BLaER1 (cell line): ENCODE measurements around the gene PLCG2.
"Not testable (repeated sequence)": the region's sequence is repeated elsewhere in the genome, so short reads cannot be mapped to it uniquely, and the experiment has no call there.

ENCODE experiments used
- H3K27ac ChIP-seq: shearing (Covaris generic); formaldehyde crosslinking; 2 replicates; pipeline ENCODE4 v1.8.1; 2022
- H3K27me3 ChIP-seq: shearing (Covaris generic); formaldehyde crosslinking; 2 replicates; pipeline ENCODE4 v1.8.1; 2022
- H3K36me3 ChIP-seq: shearing (Covaris generic); formaldehyde crosslinking; 2 replicates; pipeline ENCODE4 v1.8.1; 2022
- H3K4me1 ChIP-seq: shearing (Covaris generic); formaldehyde crosslinking; 2 replicates; pipeline ENCODE4 v1.8.1; 2022
- H3K4me2 ChIP-seq: shearing (Covaris generic); formaldehyde crosslinking; 2 replicates; pipeline ENCODE4 v1.8.1; 2022
- H3K4me3 ChIP-seq: shearing (Covaris generic); formaldehyde crosslinking; 2 replicates; pipeline ENCODE4 v1.8.1; 2022
- H3K9ac ChIP-seq: shearing (Covaris generic); formaldehyde crosslinking; 2 replicates; pipeline ENCODE4 v1.8.1; 2022
- H3K9me3 ChIP-seq: shearing (Covaris generic); formaldehyde crosslinking; 2 replicates; pipeline ENCODE4 v1.8.1; 2022
- H4K20me1 ChIP-seq: shearing (Covaris generic); formaldehyde crosslinking; 2 replicates; pipeline ENCODE4 v1.8.1; 2022
- Cebpa-rat ChIP-seq: shearing (Covaris generic); IDR thresholded peaks from 2 replicates; pipeline ENCODE4 v1.8.1; 2022

The PLCG2 gene

DNA sequence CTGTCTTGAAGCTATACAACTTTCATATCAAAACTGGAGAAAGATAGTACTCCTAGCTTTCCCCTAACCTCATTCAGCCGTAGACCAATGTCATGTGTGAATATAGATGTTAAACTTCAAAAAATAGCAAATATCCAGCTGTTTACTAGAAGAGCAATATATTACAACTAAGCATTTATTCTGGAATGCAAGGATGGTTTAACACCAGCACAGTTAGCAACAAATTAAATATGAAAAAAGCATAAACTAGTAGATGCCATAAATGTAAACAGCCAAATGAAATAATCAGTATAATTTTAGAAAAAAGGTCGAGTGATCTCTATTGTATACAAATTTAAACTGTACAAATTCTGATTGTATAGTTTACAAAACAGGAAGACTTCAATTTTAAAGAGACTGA, 172.5 kb downstream of the PLCG2 start:
- no peaks in the 10 kb centered on the region for H4K20me1 ChIP-seq
- H3K27ac ChIP-seq: no peak overlapping the region
- H3K4me2 ChIP-seq: no peak overlapping the region
- H3K9me3 ChIP-seq: peaks cover 10% of the 10 kb centered on the region
- no peaks in the 10 kb centered on the region for H3K27me3 ChIP-seq
- no peak overlapping the region for H3K4me3 ChIP-seq
- peaks cover 73% of the 10 kb centered on the region for H3K36me3 ChIP-seq
- no peak for TF ChIP-seq Cebpa-rat
- no peaks in the 10 kb centered on the region for H3K4me1 ChIP-seq
- no peak overlapping the region for H3K9ac ChIP-seq

- no peaks in the 10 kb centered on the region for H3K4me1 ChIP-seq
- 0 out of 2 replicates have a peak, but pooled peaks have one; percentile 36 for TF ChIP-seq Cebpa-rat
- no peak overlapping the region for H3K4me2 ChIP-seq
- no peaks in the 10 kb centered on the region for H3K27me3 ChIP-seq
- H3K36me3 ChIP-seq: peaks cover 76% of the 10 kb centered on the region
- H4K20me1 ChIP-seq: no peaks in the 10 kb centered on the region
- no peak overlapping the region for H3K27ac ChIP-seq
- no peak overlapping the region for H3K9ac ChIP-seq
- peaks cover 3% of the 10 kb centered on the region for H3K9me3 ChIP-seq
- no peak overlapping the region for H3K4me3 ChIP-seq
Measured at GRCh38 chr16:81956213-81956948, 177.3 kb downstream of the PLCG2 start.

GRCh38 chr16:81964808-81965207, 185.7 kb downstream of the PLCG2 start:
- Histone ChIP-seq H3K4me3 (no peak overlapping the region), H3K27ac (no peak overlapping the region), H3K4me2 (no peak overlapping the region), H3K36me3 (peaks cover 4% of the 10 kb centered on the region), H3K27me3 (no peaks in the 10 kb centered on the region), H3K9me3 (no peaks in the 10 kb centered on the region), H3K4me1 (no peaks in the 10 kb centered on the region), H4K20me1 (no peaks in the 10 kb centered on the region), H3K9ac (no peak overlapping the region)
- TF ChIP-seq Cebpa-rat: no peak

DNA sequence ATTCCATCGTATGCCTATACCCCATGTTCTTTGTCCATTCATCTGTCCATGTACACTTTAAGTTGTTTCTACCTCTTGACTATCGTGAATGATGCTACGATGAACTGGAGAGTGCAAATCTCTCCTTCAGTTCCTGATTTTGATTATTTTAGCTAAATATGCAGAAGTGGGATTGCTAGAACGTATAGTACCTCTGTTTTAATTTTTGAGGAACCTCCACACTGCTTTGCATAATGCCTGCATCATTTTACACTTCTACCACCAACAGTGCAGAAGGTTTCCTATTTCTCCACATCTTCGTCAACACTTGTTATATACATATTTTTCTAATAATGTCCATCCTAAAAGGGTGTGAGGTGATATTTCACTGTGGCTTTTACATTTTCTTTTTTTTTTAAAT, 188.3 kb downstream of the PLCG2 start:
- H3K9me3 ChIP-seq: peaks cover 8% of the 10 kb centered on the region
- no peaks in the 10 kb centered on the region for H4K20me1 ChIP-seq
- H3K36me3 ChIP-seq: no peaks in the 10 kb centered on the region
- H3K4me2 ChIP-seq: no peak overlapping the region
- H3K27ac ChIP-seq: no peak overlapping the region
- H3K9ac ChIP-seq: no peak overlapping the region
- H3K4me1 ChIP-seq: no peaks in the 10 kb centered on the region
- no peak overlapping the region for H3K4me3 ChIP-seq
- TF ChIP-seq Cebpa-rat: no peak
- no peaks in the 10 kb centered on the region for H3K27me3 ChIP-seq

DNA sequence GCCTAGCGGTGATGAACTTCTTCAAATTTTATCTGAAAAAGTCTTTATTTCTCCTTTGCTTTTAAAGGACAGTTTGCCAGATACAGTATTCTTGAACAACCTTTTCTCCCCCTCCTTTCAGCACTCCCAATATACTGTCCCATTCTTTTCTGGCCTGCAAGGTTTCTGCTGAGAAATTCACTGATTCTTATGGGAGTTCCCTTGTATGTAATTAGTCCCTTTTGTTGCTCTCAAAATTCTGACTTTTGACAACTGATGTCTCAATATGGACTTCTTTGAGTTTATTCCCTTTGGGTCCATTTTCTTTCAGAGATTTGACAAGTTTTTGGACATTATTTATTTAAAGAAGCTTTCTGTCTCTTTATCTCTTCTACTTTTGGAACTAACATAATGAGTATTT, 192.8 kb downstream of the PLCG2 start:
- Histone ChIP-seq H3K27ac (no peak overlapping the region), H3K4me1 (no peaks in the 10 kb centered on the region), H3K9ac (no peak overlapping the region), H3K27me3 (no peaks in the 10 kb centered on the region), H3K4me3 (no peak overlapping the region), H3K9me3 (peaks cover 22% of the 10 kb centered on the region), H4K20me1 (no peaks in the 10 kb centered on the region), H3K4me2 (no peak overlapping the region), H3K36me3 (no peaks in the 10 kb centered on the region)
- TF ChIP-seq Cebpa-rat: no peak

DNA sequence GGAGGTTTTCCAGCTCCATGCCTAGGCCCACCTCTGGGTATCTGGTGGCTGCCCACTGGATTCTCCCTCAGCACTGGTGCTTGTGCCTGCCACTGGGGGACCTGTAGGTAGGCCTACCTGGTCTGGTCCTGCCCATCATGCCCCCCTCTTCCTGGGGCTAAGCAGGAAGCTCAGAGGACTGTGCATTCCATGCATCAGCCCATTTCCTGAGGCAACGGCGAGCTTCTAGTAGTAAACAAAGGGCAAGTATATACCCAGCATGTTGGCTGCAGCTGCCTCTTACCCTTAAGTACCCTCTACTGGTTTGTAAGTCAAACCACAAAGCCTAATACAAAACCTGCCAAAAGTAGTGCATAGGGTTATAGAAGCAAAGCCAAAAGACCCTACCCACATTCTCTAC, 194.6 kb downstream of the PLCG2 start:
- peaks cover 26% of the 10 kb centered on the region for H3K9me3 ChIP-seq
- H3K4me1 ChIP-seq: no peaks in the 10 kb centered on the region
- no peak overlapping the region for H3K4me3 ChIP-seq
- TF ChIP-seq Cebpa-rat: no peak
- H4K20me1 ChIP-seq: no peaks in the 10 kb centered on the region
- H3K27ac ChIP-seq: no peak overlapping the region
- H3K36me3 ChIP-seq: no peaks in the 10 kb centered on the region
- no peak overlapping the region for H3K9ac ChIP-seq
- H3K4me2 ChIP-seq: no peak overlapping the region
- H3K27me3 ChIP-seq: no peaks in the 10 kb centered on the region

GRCh38 chr16:81975637-81976036, 196.5 kb downstream of the PLCG2 start:
- H3K9me3 ChIP-seq: peaks cover 26% of the 10 kb centered on the region
- no peak overlapping the region for H3K4me3 ChIP-seq
- no peaks in the 10 kb centered on the region for H3K36me3 ChIP-seq
- H3K27me3 ChIP-seq: no peaks in the 10 kb centered on the region
- no peak overlapping the region for H3K27ac ChIP-seq
- TF ChIP-seq Cebpa-rat: no peak
- H3K9ac ChIP-seq: no peak overlapping the region
- H4K20me1 ChIP-seq: no peaks in the 10 kb centered on the region
- no peak overlapping the region for H3K4me2 ChIP-seq
- H3K4me1 ChIP-seq: no peaks in the 10 kb centered on the region

DNA sequence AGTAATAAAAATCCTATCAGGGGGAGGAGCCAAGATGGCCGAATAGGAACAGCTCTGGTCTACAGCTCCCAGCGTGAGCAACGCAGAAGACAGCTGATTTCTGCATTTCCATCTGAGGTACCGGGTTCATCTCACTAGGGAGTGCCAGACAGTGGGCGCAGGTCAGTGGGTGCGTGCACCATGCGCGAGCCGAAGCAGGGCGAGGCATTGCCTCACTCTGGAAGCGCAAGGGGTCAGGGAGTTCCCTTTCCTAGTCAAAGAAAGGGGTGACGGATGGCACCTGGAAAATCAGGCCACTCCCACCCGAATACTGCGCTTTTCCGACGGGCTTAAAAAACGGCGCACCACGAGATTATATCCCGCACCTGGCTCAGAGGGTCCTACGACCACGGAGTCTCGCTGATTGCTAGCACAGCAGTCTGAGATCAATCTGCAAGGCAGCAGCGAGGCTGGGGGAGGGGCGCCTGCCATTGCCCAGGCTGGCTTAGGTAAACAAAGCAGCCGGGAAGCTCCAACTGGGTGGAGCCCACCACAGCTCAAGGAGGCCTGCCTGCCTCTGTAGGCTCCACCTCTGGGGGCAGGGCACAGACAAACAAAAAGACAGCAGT, 198.3 kb downstream of the PLCG2 start:
- H3K4me2 ChIP-seq, H3K4me1 ChIP-seq, H3K9ac ChIP-seq, H4K20me1 ChIP-seq, H3K27ac ChIP-seq, H3K27me3 ChIP-seq, H3K36me3 ChIP-seq, H3K4me3 ChIP-seq: not testable (repeated sequence)
- H3K9me3 ChIP-seq: peaks cover 17% of the 10 kb centered on the region

- no peaks in the 10 kb centered on the region for H3K36me3 ChIP-seq
- no peak overlapping the region for H3K27ac ChIP-seq
- H4K20me1 ChIP-seq: no peaks in the 10 kb centered on the region
- H3K9me3 ChIP-seq: no peaks in the 10 kb centered on the region
- no peak overlapping the region for H3K9ac ChIP-seq
- no peaks in the 10 kb centered on the region for H3K4me1 ChIP-seq
- no peak overlapping the region for H3K4me3 ChIP-seq
- TF ChIP-seq Cebpa-rat: no peak
- H3K27me3 ChIP-seq: no peaks in the 10 kb centered on the region
- no peak overlapping the region for H3K4me2 ChIP-seq
Measured at GRCh38 chr16:81987121-81987520, 208.0 kb downstream of the PLCG2 start.

- Histone ChIP-seq H3K4me2 (no peak overlapping the region), H3K9ac (no peak overlapping the region), H3K9me3 (no peaks in the 10 kb centered on the region), H4K20me1 (no peaks in the 10 kb centered on the region), H3K27me3 (no peaks in the 10 kb centered on the region), H3K4me1 (no peaks in the 10 kb centered on the region), H3K4me3 (no peak overlapping the region), H3K36me3 (no peaks in the 10 kb centered on the region), H3K27ac (no peak overlapping the region)
- TF ChIP-seq Cebpa-rat: no peak
Measured at GRCh38 chr16:81987706-81988105, 208.6 kb downstream of the PLCG2 start.
